Activated CD4-positive, alpha-beta T cell treated with anti-CD3 and anti-CD28 coated beads for 36 hours (primary cell): ENCODE data around the gene KCNIP4. TPM values are rescaled to one million over a fixed set of nuclear protein-coding genes. Genes with fewer than 3 reads are reported as not detected.

Source experiments
- ATAC-seq: fragments of 200-7000 bp; cut with Tn5 transposase; one replicate; pipeline ENCODE4 v1.10.0; 2021; ENCODE audit warnings: mild to moderate bottlenecking, moderate library complexity
- CTCF ChIA-PET: fragments of 350-600 bp; sonication (Branson Sonifier 250); formaldehyde crosslinking; loops from one replicate; lab custom pipeline; 2021; ENCODE audit warnings: antibody characterized with exemption; lab: Charles Lee
- POLR2A ChIA-PET: fragments of 350-600 bp; sonication (Branson Sonifier 250); formaldehyde crosslinking; loops from one replicate; lab custom pipeline; 2021; ENCODE audit warnings: antibody characterized with exemption, inconsistent platforms; lab: Charles Lee
- DNase-seq: peaks from one replicate; pipeline ENCODE4 v3.0.0-alpha.2; 2020
- H3K27ac Mint-ChIP-seq: one replicate; pipeline ENCODE4 v1.8.0; 2021; ENCODE audit warnings: mixed read lengths
- H3K27me3 Mint-ChIP-seq: one replicate; pipeline ENCODE4 v1.8.0; 2021; ENCODE audit warnings: mixed read lengths
- H3K36me3 Mint-ChIP-seq: one replicate; pipeline ENCODE4 v1.8.0; 2021; ENCODE audit warnings: low read depth, mixed read lengths
- H3K4me1 Mint-ChIP-seq: one replicate; pipeline ENCODE4 v1.8.0; 2021; ENCODE audit warnings: mixed read lengths
- H3K4me3 Mint-ChIP-seq: one replicate; pipeline ENCODE4 v1.8.0; 2021; ENCODE audit warnings: mild to moderate bottlenecking, moderate library complexity, mixed read lengths
- H3K9me3 Mint-ChIP-seq: one replicate; pipeline ENCODE4 v1.8.0; 2021; ENCODE audit warnings: low read depth, mixed read lengths
- intact Hi-C, 2 experiments: fragments of 100-400 bp; cut with DNase I in 1 of 2; cut with micrococcal nuclease in 1 of 2; formaldehyde crosslinking; loops; one replicate each; pipeline versions ENCODE4 v1.14.2 to v1.15.1; 2022 to 2024; cut with DNase I, micrococcal nuclease
- total RNA-seq, 2 experiments: library from RNA; stranded (reverse); gene quantifications; one replicate each; pipeline ENCODE4 v1.2.3, GENCODE V29; 2021

KCNIP4 gene
- total RNA-seq, 2 experiments from 2014 or later: not detected

DNA sequence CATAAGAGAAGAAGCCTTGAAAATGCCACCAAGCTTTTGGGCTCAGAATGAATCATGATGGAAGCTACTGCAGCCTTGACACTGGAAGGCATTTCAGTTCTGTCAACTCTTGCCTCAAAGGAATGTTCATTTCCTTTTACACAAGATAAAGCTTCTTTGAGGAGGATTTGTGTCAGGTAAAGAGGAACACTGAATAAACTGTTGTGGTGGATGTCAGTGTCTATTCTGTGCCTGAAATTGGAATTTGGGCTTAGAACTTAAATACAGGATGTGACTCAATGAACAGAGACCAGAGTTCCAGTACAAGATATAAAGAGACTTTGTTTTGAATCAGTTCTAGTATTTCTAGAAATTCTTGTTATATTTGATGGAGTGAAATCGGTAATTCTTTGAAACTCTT lies 935.1 kb downstream of the KCNIP4 start:
- Mint-ChIP-seq H3K9me3 (peaks cover 8% of the 10 kb centered on the region), H3K36me3 (no peaks in the 10 kb centered on the region), H3K4me1 (no peaks in the 10 kb centered on the region), H3K4me3 (no peak overlapping the region), H3K27me3 (no peaks in the 10 kb centered on the region), H3K27ac (no peak overlapping the region)
- intact Hi-C loops: no loop called here
- ChIA-PET CTCF (no interaction called here), POLR2A (no interaction called here)
- ATAC-seq (no peak), DNase-seq (no peak)

- intact Hi-C loops: no loop called here
- H3K4me3 Mint-ChIP-seq: no peak overlapping the region
These were observed 935.7 kb downstream of the KCNIP4 start for GRCh38 chr4:21012851-21013331.

DNA sequence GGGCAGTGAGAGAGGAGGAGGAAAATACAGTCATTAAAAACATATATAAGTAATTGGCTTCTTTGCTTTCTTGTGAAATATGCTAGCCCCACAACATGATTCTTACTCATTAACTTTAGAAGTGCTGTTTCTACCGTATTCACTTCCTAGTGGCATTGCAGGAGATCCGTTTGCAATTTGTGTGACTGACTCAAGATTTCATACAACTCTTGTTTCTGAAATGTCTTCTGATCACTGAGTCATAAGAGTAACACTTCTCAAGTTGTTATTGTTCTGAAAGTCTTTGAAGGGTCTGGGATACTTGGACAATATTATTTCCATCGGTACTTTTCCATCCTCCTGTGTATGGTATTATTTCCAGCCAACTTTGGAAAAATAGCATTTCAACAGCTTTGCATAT lies 937.5 kb downstream of the KCNIP4 start:
- POLR2A ChIA-PET: no interaction called here
- no peaks in the 10 kb centered on the region for H3K27me3 Mint-ChIP-seq
- no peaks in the 10 kb centered on the region for H3K4me1 Mint-ChIP-seq
- no peaks in the 10 kb centered on the region for H3K36me3 Mint-ChIP-seq
- no peak overlapping the region for H3K27ac Mint-ChIP-seq
- DNase-seq: no peak
- CTCF ChIA-PET: no interaction called here
- no peaks in the 10 kb centered on the region for H3K9me3 Mint-ChIP-seq
- ATAC-seq: no peak
- no peak overlapping the region for H3K4me3 Mint-ChIP-seq
- intact Hi-C loops: no loop called here

More at GRCh38 chr4:21012851-21013331, 935.7 kb downstream of the KCNIP4 start:
- DNase-seq (no peak), ATAC-seq (no peak)
- H3K36me3 Mint-ChIP-seq: no peaks in the 10 kb centered on the region
- CTCF ChIA-PET: no interaction called here
- POLR2A ChIA-PET: no interaction called here
- H3K4me1 Mint-ChIP-seq: no peaks in the 10 kb centered on the region
- H3K27me3 Mint-ChIP-seq: no peaks in the 10 kb centered on the region
- no peak overlapping the region for H3K27ac Mint-ChIP-seq
- H3K9me3 Mint-ChIP-seq: peaks cover 3% of the 10 kb centered on the region

DNA sequence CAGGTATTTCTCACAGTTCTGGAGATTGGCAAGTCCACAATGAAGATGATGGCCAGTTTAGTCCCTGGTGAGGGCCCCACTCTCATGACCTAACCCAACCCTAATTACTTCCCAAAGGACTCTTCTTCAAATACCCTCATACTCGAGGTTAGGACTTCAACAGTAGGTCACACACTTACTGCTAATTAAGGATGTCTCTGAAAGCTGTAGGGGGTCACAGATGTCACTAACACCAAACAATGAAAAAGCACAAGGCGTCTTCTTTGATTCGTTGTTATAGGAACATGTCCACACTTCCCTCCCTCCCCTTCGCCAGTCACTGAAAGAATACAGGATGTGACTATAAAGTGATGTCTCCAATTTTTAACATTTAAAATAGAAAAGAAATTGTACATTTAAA lies 938.6 kb downstream of the KCNIP4 start:
- ChIA-PET CTCF (no interaction called here), POLR2A (no interaction called here)
- DNase-seq: no peak
- no peak overlapping the region for H3K27ac Mint-ChIP-seq
- intact Hi-C loops: no loop called here
- no peaks in the 10 kb centered on the region for H3K27me3 Mint-ChIP-seq
- no peaks in the 10 kb centered on the region for H3K4me1 Mint-ChIP-seq
- no peak overlapping the region for H3K4me3 Mint-ChIP-seq
- ATAC-seq: no peak
- H3K36me3 Mint-ChIP-seq: no peaks in the 10 kb centered on the region
- no peaks in the 10 kb centered on the region for H3K9me3 Mint-ChIP-seq

DNA sequence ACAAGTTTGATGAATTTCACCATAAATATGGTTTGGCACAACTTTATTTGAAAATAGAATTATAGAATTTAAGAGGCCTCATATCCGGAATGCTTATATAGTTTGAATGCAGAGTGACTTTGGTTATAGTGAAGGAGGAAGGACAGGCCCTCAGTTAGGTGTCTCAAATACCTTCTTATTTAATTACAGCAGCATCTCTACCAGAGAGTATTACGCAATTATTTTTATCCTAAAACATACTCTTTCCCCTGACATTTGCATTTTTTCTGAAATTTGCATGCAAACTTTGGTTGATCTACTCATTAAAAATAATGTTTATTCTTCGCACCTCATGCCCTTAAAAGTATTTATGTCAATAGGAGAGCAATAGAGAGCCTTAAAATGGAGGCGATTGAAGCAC lies 942.9 kb downstream of the KCNIP4 start:
- peaks cover 2% of the 10 kb centered on the region for H3K4me1 Mint-ChIP-seq
- H3K27ac Mint-ChIP-seq: no peak overlapping the region
- intact Hi-C loops: no loop called here
- POLR2A ChIA-PET: no interaction called here
- H3K36me3 Mint-ChIP-seq: no peaks in the 10 kb centered on the region
- H3K4me3 Mint-ChIP-seq: no peak overlapping the region
- CTCF ChIA-PET: interaction anchor here (0.6 kb wide), 1 partner anchor 72 kb away, joined by 3 read pairs; no protein-coding TSS in a partner anchor
- DNase-seq (no peak), ATAC-seq (no peak)
- peaks cover 2% of the 10 kb centered on the region for H3K9me3 Mint-ChIP-seq
- H3K27me3 Mint-ChIP-seq: no peaks in the 10 kb centered on the region

GRCh38 chr4:21002976-21003375 lies 945.6 kb downstream of the KCNIP4 start:
- Mint-ChIP-seq H3K4me3 (no peak overlapping the region), H3K36me3 (no peaks in the 10 kb centered on the region), H3K4me1 (peaks cover 2% of the 10 kb centered on the region), H3K27me3 (no peaks in the 10 kb centered on the region), H3K27ac (no peak overlapping the region), H3K9me3 (peaks cover 4% of the 10 kb centered on the region)
- ChIA-PET CTCF (no interaction called here), POLR2A (no interaction called here)
- intact Hi-C loops: no loop called here
- DNase-seq: no peak
- no peak for ATAC-seq

- intact Hi-C loops: no loop called here
- ATAC-seq (no peak), DNase-seq (no peak)
- Mint-ChIP-seq H3K27me3 (no peaks in the 10 kb centered on the region), H3K4me3 (no peak overlapping the region), H3K9me3 (peaks cover 4% of the 10 kb centered on the region), H3K36me3 (no peaks in the 10 kb centered on the region), H3K4me1 (peaks cover 2% of the 10 kb centered on the region), H3K27ac (no peak overlapping the region)
- ChIA-PET CTCF (no interaction called here), POLR2A (no interaction called here)
These were observed 946.3 kb downstream of the KCNIP4 start for GRCh38 chr4:21002286-21002685.

DNA sequence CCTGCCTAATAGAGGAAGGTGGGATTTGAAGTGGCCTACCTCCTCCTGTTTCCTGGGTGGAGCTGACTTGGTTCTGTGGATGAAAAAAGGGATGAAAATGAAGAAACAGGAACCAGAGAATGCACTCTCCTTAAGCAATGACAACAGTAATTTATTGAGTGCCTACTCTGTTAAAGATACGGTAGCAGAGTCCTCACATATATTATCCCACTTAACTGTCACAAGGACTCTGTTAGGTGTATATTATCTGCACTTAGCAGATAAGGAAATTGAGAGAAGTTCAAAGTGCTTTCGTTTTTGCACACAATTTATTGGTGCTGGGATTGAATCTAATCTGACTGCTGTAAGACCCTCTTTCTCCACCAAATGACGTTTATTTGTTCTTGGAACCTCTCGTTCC lies 947.1 kb downstream of the KCNIP4 start:
- intact Hi-C loops: no loop called here

GRCh38 chr4:20997886-20998285 lies 950.7 kb downstream of the KCNIP4 start:
- Mint-ChIP-seq H3K27me3 (no peaks in the 10 kb centered on the region), H3K27ac (no peak overlapping the region), H3K9me3 (peaks cover 7% of the 10 kb centered on the region), H3K36me3 (no peaks in the 10 kb centered on the region), H3K4me1 (peaks cover 2% of the 10 kb centered on the region), H3K4me3 (no peak overlapping the region)
- ChIA-PET CTCF (no interaction called here), POLR2A (no interaction called here)
- no peak for DNase-seq
- no peak for ATAC-seq
- intact Hi-C loops: no loop called here

More for the DNA sequence above, 947.1 kb downstream of the KCNIP4 start:
- DNase-seq (no peak), ATAC-seq (no peak)
- Mint-ChIP-seq H3K27me3 (no peaks in the 10 kb centered on the region), H3K9me3 (peaks cover 4% of the 10 kb centered on the region), H3K36me3 (no peaks in the 10 kb centered on the region), H3K4me3 (no peak overlapping the region), H3K27ac (no peak overlapping the region), H3K4me1 (peaks cover 2% of the 10 kb centered on the region)
- ChIA-PET CTCF (interaction anchor here (1.0 kb wide), 1 partner anchor 46 kb away, joined by 4 read pairs; no protein-coding TSS in a partner anchor), POLR2A (no interaction called here)

GRCh38 chr4:20995610-20996009 lies 953.0 kb downstream of the KCNIP4 start:
- intact Hi-C loops: no loop called here
- POLR2A ChIA-PET: no interaction called here

DNA sequence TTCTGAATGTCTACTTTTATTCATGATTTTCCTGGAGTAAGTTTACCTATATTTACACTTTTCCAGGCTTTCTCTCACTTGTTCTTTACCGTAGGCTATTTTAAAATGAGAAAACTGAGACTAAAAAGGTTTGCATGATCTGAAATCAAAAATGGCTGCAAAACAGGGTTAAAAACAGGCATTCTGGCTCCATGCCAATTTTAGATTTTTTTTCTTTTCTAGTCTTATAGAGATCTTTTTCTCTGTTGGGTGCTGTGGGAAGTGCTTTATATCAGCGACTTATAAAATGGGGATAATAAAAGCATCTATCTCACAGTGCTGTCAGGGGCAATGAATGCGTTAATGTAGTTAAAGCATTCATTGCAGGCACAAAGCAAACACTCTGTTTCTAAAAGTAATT lies 953.6 kb downstream of the KCNIP4 start:
- H3K27ac Mint-ChIP-seq: no peak overlapping the region
- ChIA-PET CTCF (no interaction called here), POLR2A (no interaction called here)
- ATAC-seq: no peak
- H3K36me3 Mint-ChIP-seq: no peaks in the 10 kb centered on the region
- no peaks in the 10 kb centered on the region for H3K27me3 Mint-ChIP-seq
- peaks cover 7% of the 10 kb centered on the region for H3K9me3 Mint-ChIP-seq
- no peaks in the 10 kb centered on the region for H3K4me1 Mint-ChIP-seq
- intact Hi-C loops: no loop called here
- no peak overlapping the region for H3K4me3 Mint-ChIP-seq
- DNase-seq: no peak

More at GRCh38 chr4:20995610-20996009, 953.0 kb downstream of the KCNIP4 start:
- H3K4me1 Mint-ChIP-seq: no peaks in the 10 kb centered on the region
- no peaks in the 10 kb centered on the region for H3K27me3 Mint-ChIP-seq
- no peak overlapping the region for H3K4me3 Mint-ChIP-seq
- H3K27ac Mint-ChIP-seq: no peak overlapping the region
- CTCF ChIA-PET: no interaction called here
- peaks cover 7% of the 10 kb centered on the region for H3K9me3 Mint-ChIP-seq
- no peak for ATAC-seq
- no peaks in the 10 kb centered on the region for H3K36me3 Mint-ChIP-seq
- no peak for DNase-seq

DNA sequence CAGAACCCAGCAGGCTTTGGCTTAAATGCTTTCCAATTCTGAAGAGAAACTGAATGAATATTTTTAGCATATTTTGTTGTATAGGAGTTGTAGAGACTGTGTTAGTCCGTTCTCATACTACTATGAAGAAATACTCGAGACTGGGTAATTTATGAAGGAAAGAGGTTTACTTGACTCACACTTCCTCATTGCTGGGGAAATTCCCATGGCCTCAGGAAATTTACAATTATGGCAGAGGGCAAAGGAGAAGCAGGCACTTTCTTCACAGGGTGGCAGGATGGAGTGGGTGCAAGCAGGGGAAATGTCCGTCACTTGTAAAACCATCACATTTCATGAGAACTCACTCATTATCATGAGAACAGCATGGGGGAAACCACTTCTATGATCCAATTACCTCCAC lies 956.6 kb downstream of the KCNIP4 start:
- no peak for DNase-seq
- Mint-ChIP-seq H3K36me3 (no peaks in the 10 kb centered on the region), H3K27ac (no peak overlapping the region), H3K4me1 (no peaks in the 10 kb centered on the region), H3K9me3 (peaks cover 5% of the 10 kb centered on the region), H3K4me3 (no peak overlapping the region), H3K27me3 (no peaks in the 10 kb centered on the region)
- ChIA-PET CTCF (no interaction called here), POLR2A (no interaction called here)
- ATAC-seq: no peak
- intact Hi-C loops: no loop called here
